ENCODE measurements around the gene TRIM42.

Gene TRIM42

GRCh38 chr3:140677764-140678163 is at the start of gene TRIM42:
TSS of gene TRIM42 (plus strand) at chr3:140678064. CDS start at chr3:140678230, 166 bp downstream.
- no peak for DNase-seq

DNA sequence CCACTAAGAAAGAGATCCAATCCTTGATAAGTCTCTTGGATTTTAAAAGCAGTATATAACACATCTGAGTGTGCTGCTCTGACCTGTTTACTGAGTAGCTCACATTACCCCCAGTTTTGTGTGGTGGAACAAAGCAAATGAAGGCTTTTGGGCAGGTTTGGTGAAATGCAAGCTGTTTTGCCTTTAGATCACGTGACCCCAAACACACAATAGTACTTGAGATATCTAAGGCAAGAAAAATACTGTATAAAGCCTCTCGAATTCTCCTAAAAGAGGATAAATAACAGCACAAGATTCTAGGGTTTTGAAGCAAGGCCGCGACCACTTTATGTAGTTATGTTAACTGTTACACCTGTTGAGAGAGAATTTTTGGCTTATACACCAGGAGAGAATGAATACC is 49.3 kb upstream of the TRIM42 start:
- DNase-seq = no peak

DNA sequence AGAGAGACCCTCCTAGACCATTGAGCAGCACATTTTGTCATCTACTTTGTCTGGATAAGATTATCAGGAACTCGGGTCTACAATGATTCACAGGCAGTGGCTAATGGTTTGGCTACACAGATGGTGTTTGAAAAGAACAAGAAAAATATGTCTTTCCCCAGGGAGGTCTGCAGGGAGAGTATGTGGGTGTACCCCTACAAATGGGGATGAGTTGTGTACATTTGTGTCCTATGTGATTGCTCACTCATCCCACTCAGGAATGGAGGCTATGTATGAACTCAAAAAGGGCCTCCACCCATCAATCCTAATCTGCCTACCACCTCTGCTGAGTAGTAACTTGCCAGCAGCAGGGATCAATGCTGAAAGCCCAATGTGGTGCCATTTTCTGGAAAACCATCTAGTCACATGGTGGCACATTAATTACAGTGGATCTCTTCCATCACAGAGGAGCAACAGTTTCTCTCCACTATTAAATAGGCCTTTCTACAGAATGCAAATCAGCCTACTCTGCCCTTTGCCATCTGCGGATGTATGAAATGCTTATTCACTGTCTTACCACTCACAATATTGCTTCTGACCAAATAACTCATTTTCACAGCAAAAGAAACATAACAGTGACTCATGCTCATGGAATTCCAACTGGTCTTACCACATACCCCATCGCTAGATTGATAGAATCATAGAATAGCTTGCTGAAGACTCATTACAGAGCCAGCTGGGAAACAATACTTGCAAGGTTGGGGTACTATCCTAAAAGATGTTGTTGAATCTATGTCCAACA is 48.3 kb upstream of the TRIM42 start:
- DNase-seq = no peak

DNA sequence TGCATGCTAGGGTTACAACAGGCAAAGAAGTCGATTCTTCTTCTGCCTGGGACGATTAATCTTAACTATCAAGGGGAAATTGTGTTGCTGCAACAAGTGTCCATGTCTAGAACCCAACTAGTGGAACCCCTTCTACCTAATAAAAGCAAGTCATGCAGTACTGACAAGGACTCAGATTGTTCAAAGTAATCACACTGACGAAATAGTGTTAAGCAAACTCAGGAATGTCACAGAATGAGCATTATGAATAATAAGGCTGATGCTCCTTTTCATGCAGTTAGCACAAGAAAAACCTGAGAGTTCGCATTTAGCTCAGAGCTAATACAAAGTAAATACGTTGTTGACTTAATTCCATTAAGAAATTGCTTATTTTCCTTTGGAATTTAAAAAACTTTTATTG is 47.5 kb upstream of the TRIM42 start:
- DNase-seq = no peak

- DNase-seq = no peak
Observed at GRCh38 chr3:140630866-140631265, 47.0 kb upstream of the TRIM42 start.

DNA sequence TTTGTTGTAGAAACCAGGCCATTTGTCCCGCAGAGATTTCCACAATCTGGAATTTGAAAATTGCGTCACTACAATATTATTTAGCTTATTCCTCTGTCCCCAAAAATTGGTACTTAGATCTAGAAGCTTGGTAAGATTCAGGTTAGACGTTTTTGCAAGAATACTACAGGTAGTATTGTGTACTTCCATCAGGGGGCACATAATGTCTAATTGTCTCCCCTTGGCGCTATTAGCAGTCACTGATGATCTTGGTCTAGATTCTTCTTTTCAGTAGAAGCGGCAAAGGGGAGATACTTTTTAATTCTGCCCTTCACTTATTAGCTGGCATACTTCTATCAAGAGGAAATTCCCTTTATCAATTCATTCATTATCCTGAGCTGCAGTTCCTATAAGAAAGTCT is 42.6 kb upstream of the TRIM42 start:
- no peak for DNase-seq

GRCh38 chr3:140636406-140637138 is 41.3 kb upstream of the TRIM42 start:
- no peak for DNase-seq

DNA sequence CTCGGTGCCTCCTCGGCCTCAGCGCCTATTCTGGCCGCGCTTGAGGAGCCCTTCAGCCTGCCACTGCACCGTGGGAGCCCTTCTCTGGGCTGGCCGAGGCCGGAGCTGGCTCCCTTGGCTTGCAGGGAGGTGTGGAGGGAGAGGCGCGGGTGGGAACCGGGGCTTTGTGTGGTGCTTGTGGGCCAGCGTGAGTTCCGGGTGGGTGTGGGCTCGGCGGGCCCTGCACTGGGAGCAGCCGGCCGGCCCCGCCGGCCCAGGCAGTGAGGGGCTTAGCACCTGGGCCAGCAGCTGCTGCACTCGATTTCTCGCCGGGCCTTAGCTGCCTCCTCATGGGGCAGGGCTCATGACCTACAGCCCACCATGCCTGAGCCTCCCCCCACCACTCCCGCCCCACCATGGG is 26.6 kb upstream of the TRIM42 start:
- no peak for DNase-seq

- DNase-seq = no peak
Observed at GRCh38 chr3:140655678-140656077, 22.2 kb upstream of the TRIM42 start.

DNA sequence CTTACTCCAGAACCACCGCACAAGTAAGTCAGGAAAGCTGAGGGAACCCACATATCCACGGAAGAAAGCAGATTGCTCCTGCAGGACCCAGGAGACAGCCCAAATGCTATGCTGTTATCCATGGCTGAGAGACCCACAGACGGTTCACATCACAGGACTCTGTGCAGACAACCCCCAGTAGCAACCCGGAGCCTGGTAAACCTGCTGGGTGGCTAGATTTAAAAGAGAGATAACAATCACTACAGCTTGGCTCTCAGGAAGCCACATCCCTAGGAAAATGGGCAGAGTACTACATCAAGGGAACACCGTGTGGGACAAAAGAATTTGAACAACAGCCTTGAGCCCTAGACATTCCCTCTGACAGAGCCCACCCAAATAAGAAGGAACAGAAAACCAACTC is 13.8 kb upstream of the TRIM42 start:
- no peak for DNase-seq

DNA sequence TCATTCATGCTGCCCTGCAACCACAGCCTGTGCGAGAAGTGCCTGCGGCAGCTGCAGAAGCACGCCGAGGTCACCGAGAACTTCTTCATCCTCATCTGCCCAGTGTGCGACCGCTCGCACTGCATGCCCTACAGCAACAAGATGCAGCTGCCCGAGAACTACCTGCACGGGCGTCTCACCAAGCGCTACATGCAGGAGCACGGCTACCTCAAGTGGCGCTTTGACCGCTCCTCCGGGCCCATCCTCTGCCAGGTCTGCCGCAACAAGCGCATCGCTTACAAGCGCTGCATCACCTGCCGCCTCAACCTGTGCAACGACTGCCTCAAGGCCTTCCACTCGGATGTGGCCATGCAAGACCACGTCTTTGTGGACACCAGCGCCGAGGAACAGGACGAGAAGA is 4.7 kb downstream of the TRIM42 start:
- no peak for DNase-seq

GRCh38 chr3:140686128-140686527 is 8.3 kb downstream of the TRIM42 start:
- no peak for DNase-seq

DNA sequence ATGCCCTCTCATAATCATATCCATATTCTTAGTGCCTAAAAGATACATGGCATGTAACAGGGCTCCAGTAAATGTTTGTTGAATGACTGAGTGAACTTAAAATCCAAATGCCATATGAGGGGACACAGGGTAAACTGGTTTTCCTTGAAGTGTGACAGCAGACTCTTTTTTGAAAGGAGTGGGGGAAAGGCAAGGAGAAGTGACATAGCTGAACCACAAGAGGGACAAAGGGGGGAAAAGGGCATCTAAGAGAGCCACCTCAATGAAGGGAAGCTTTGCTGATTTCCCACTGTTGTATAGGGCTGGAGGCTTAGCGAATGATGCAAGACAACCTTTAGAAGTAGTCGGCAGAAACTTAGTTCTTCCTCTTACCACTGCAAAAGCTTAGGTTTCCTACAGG is 9.1 kb downstream of the TRIM42 start:
- DNase-seq = no peak

- no peak for DNase-seq
Observed at GRCh38 chr3:140695361-140696061, 17.6 kb downstream of the TRIM42 start.

DNA sequence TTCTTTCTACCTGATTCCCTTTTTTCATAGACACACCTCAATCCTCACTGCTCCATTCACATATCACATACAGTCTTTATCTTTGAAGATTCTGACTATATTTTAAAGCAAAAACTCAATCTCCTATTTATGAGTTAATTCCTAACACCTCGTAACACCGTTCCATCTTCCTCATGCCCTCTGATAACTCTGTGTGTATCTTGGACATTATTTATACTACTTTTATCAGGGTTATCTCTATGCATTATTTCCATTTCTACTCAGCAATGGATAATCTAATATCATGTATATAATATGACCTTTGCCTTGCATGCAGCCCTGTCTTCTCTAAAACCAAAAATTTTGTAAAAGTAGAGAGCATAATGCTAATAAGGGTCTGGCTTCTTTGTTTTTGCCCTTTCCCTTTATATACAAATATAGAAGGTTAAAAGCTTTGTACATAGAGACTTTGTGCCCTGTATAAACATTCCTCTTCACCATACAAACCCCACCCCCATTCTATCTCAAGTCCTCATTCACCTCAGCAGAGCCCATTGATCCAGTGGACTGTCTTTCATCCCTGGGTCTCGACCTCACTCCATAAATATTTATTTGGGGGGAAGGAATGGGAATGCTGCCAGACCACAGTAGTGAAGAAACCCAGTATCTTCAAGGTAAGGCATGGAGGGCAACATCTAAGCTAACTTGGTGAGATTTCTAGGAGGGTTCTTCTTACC is 21.8 kb downstream of the TRIM42 start:
- no peak for DNase-seq

GRCh38 chr3:140702281-140702680 is 24.4 kb downstream of the TRIM42 start:
- DNase-seq = no peak

- DNase-seq = no peak
Observed at GRCh38 chr3:140703496-140703895, 25.6 kb downstream of the TRIM42 start.

DNA sequence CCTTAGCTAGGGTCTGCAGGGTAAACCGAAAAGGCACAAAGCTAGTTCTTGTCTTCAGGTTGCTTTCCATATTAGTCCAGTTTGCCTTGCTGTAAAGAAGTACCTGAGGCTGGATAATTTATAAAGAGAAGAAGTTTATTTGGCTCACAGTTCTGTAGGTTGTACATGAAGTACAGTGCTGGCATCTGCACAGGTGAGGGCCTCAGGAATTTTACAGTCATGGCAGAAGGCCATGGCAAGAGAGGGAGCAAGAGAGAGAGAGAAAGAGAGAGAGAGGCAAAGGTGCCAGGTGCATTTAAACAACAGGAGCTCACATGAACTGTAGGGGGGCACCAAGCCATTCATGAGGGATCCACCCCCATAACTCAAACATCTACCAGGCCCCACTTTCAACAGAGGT is 26.9 kb downstream of the TRIM42 start:
- DNase-seq = no peak

DNA sequence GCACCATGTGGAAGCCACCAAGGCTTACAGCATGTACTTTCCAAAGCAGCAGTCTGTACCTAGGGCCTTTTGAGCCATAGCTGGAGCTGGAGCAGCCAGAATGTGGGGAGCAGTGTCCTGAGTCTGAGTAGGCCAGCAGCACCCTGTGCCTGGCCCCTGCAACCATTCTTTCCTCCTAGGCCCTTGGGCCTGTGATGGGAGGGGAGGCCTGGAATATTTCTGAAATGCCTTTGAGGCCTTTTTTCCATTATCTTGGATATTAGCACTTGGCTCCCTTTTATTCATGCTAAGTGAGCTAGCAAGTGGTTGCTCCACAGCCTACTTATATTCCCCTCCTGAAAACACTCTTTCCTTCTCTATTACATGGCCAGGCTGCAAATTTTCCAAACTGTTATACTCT is 28.1 kb downstream of the TRIM42 start:
- DNase-seq = no peak

- no peak for DNase-seq
Observed at GRCh38 chr3:140706360-140706759, 28.5 kb downstream of the TRIM42 start.

DNA sequence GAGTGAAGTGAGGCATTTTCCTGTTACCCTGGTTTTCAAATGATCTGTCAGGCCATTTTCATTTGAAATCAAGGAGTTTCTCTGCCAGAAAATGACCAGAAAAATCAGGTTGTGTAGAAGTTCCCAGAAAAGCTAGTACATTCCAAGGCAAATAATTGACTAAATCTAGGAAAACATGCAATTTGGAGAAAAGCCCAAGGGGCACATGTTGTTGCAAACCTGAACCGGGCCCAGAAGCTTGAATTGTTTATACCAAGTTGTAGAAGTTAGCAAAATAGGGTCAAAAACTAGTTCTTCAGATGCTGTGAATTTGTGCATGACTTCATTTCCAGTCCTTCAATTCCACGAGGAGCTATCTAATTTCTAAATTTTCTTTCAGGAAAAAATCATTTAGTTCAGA is 31.0 kb downstream of the TRIM42 start:
- no peak for DNase-seq

GRCh38 chr3:140709751-140710150 is 31.9 kb downstream of the TRIM42 start:
- no peak for DNase-seq

DNA sequence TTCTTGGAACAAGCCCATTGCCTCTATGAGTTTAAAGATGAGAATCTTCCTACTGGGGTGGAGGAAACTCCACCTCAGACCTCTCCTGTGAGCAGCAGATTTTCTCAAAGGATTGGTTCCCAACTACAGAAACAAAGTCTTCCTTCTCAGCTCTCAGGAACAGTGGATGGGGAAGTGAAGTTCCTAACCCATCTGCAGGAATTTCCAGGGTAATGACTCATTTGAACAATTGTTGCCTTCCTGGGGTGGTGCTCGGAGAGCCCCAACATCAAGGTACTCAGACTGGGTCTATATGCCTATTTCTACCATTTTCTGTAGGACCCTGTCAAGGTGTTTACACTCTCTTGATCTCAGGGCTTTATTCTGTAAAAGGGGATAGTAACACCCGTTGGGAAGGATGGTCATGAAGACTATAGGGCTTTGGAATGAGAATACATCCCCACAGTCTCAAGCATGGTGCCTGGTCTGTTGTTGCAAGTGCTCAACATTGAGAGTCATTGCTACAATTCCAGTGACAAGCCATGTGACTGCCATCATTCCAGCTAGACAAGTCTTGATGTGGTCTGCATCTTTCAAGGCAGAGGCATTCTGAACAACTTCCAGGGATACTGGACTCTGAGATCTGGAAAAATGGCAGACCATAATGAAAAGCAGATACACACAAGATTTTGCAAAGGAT is 33.0 kb downstream of the TRIM42 start:
- no peak for DNase-seq

All from hematopoietic multipotent progenitor cell treated with erythropoietin and hydrocortisone succinate and interleukin-3 and kit ligand, for 4 days (in vitro differentiated cells).